ENCODE measurements around the gene SDHB. TPM values are rescaled to one million over a fixed set of nuclear protein-coding genes. Genes with fewer than 3 reads are reported as not detected.

Gene SDHB
- total and polyA plus RNA-seq, 9 donors = 83.6 to 118 (median 93.5) TPM

DNA sequence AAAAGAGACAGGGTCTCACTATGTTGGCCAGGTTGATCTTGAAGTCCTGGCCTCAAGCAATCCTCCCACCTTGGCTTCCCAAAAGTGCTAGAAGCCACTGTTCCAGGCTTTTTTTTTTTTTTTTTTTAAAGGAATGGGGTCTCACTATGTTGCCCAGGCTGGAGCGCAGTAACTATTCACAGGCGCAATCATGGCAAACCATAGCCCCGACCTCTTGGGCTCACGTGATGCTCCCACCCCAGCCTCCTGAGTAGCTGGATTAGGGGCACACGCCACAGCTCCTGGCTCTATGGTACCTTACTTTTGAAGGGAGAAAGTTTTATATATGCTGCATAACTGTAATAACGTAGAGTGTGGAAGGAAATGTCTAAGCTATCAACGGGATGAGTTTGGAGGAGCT is 36.4 kb downstream of the SDHB start:
- Histone ChIP-seq H3K27me3 (ENCODE audit: control insufficient read depth, insufficient read depth, low read length) (no peaks in the 10 kb centered on the region), H3K9me3 (replicated peaks; ENCODE audit: control insufficient read depth, low read depth, low read length) (no peaks in the 10 kb centered on the region), H3K4me1 (ENCODE audit: control insufficient read depth, insufficient read depth, low read length) (peaks cover 6% of the 10 kb centered on the region), H3K4me3 (ENCODE audit: low read length) (no peak overlapping the region), H3K27ac (ENCODE audit: low read length) (no peak overlapping the region), H3K36me3 (ENCODE audit: control insufficient read depth, insufficient read depth, low read length) (peaks cover 43% of the 10 kb centered on the region)
- DNase-seq = no peak
- no CpG with 5 or more reads among the region's 7 CpGs for WGBS (ENCODE audit: insufficient coverage)

DNA sequence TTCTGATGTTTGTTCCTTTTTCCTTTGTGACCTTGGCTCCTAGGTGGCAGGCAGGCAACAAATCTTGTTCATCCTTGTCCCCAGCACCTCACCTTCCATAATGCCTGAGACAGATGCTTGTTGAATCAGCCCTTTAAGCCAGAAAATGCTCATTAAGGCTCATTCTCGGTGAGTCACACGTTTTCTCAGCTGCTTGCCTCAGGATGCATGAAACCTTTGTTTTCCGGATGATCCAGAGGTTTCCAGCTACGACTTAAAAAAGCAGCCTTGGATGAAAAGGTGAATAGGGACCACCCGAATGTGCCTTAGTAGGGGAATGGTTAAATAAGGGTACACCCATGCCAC is 37.5 kb downstream of the SDHB start:
- no peak for DNase-seq
- Histone ChIP-seq H3K27me3 (ENCODE audit: control insufficient read depth, insufficient read depth, low read length) (no peaks in the 10 kb centered on the region), H3K27ac (ENCODE audit: low read length) (no peak overlapping the region), H3K9me3 (replicated peaks; ENCODE audit: control insufficient read depth, low read depth, low read length) (no peaks in the 10 kb centered on the region), H3K4me1 (ENCODE audit: control insufficient read depth, insufficient read depth, low read length) (peaks cover 11% of the 10 kb centered on the region), H3K36me3 (ENCODE audit: control insufficient read depth, insufficient read depth, low read length) (peaks cover 34% of the 10 kb centered on the region), H3K4me3 (ENCODE audit: low read length) (no peak overlapping the region)
- 52% methylated on average over 3 of the region's 5 CpGs for WGBS (ENCODE audit: insufficient coverage)

DNA sequence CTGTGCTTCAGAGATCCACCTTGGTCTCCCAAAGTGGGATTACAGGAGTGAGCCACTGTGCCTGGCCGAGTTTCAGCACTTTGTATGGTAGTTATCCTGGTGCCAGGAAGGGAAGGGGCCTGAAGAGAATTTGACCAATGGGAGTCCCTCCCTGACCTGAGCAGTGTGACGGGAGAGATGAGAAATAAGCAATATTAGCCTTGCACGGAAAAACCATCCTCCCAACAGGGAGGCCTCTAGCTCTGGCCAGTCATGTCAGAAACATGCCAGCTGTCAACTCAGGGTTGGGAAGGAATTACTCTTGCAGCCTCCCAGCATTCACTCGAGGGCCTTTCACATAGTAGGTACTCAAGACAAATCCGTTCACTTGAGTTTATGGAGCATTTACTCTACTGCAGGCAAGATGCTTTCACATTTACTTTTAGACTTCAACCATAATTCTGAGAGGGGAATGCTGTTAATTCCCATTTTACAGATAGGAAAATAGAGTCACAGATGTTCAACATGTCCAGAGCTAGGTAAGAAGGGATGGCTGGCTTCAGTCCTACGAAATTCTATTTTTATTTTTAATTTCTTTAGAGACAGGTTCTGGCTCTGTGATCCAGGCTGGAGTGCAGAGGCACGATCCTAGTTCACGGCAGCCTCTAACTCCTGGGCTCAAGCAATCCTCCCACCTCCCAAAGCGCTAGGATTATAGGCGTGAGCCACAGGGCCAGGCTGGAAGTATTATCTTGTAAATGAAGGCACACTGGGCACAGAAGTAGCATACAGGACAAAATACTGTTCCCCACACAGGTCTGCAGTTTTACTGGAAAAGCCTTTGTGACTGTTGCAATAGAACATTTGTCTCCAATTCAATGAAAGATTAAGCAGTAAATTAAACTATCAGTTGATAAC is 38.9 kb downstream of the SDHB start:
- Histone ChIP-seq H3K36me3 (ENCODE audit: control insufficient read depth, insufficient read depth, low read length) (peaks cover 20% of the 10 kb centered on the region), H3K4me3 (ENCODE audit: low read length) (no peak overlapping the region), H3K27me3 (ENCODE audit: control insufficient read depth, insufficient read depth, low read length) (no peaks in the 10 kb centered on the region), H3K9me3 (replicated peaks; ENCODE audit: control insufficient read depth, low read depth, low read length) (no peaks in the 10 kb centered on the region), H3K27ac (ENCODE audit: low read length) (no peak overlapping the region), H3K4me1 (ENCODE audit: control insufficient read depth, insufficient read depth, low read length) (peaks cover 20% of the 10 kb centered on the region)
- DNase-seq = no peak
- WGBS (ENCODE audit: insufficient coverage) = 25% methylated on average over 2 of the region's 10 CpGs

DNA sequence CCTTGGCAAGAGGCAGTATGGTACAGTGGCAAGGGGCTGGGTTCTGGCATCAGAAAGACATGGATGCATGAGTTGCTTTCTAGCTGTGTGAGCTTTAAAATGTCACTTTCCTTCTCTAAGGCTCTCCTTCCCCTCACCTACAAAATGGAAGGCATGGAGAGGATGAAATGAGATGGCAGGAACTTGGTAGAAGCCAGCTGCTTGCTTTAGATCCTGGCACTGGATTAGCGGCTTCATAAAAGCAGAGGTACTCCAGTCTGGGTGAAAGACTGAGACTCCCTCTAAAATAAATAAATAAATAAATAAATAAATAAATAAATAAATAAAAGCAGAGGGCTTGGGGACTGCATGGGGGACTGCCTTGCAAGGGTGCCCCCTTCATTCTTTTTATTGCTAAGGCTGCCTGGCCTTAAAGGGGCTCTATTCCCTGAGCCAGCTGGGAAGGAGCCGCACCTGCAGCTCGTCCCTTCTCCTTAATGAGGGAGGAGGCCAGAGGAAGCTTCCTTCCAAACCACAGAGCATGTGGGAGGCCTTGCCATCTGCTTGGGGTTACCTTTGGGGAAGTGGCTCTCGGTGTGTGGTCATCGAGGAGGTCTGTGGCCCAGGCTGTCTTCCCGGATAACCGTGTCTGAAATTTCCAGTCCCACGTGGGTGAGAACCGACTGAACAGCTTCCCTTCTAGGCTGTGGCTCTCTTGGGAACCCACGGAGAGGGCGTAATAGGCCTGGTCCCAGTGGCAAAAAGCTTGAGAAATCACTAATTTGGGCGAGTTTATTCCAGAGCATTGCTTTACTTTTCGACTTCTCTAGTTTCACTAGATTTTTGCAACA is 40.1 kb downstream of the SDHB start:
- Histone ChIP-seq H3K4me1 (ENCODE audit: control insufficient read depth, insufficient read depth, low read length) (peaks cover 27% of the 10 kb centered on the region), H3K27ac (ENCODE audit: low read length) (no peak overlapping the region)
- WGBS (ENCODE audit: insufficient coverage) = 29% methylated on average over 9 of the region's 13 CpGs

DNA sequence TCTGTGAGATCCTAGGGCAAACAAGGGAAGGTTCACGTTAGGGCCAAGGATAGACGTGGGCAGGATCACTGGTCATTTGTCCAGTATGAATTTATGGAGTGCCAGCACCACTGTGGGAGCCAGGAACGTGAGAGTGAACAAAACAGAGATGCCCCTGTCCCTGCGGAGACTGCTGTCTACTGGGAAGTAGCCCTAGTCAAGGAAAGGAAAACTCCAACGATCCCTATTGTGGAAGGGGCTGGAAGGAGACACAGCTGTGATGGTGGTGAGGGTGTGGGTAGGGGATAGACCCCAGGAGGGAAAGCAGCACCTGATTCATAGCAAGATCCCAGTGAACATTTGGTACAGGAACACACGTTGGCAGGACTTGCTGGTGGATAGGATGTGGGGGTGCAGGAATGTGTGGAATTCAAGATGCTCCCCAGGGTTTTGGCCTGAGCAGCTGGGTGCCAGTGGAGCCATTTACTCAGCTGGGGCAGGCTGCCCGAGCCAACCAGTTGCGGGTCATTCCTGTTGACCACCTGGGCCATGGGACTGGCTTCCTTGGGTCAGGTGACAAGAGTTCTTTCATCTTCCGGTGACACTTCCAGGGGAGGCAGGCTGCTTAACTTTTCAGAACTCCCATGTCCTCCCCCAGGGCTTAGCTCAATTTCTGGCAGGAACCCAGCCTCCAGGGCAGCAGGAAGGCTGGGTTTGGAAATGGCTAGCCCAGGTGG is 40.9 kb downstream of the SDHB start:
- WGBS (ENCODE audit: insufficient coverage) = 64% methylated on average over 8 of the region's 9 CpGs
- Histone ChIP-seq H3K9me3 (replicated peaks; ENCODE audit: control insufficient read depth, low read depth, low read length) (no peaks in the 10 kb centered on the region), H3K4me3 (ENCODE audit: low read length) (no peak overlapping the region), H3K27ac (ENCODE audit: low read length) (no peak overlapping the region), H3K27me3 (ENCODE audit: control insufficient read depth, insufficient read depth, low read length) (no peaks in the 10 kb centered on the region), H3K36me3 (ENCODE audit: control insufficient read depth, insufficient read depth, low read length) (peaks cover 5% of the 10 kb centered on the region), H3K4me1 (ENCODE audit: control insufficient read depth, insufficient read depth, low read length) (peaks cover 27% of the 10 kb centered on the region)
- no peak for DNase-seq

More for the DNA sequence above, 40.1 kb downstream of the SDHB start:
- Histone ChIP-seq H3K36me3 (ENCODE audit: control insufficient read depth, insufficient read depth, low read length) (peaks cover 11% of the 10 kb centered on the region), H3K27me3 (ENCODE audit: control insufficient read depth, insufficient read depth, low read length) (no peaks in the 10 kb centered on the region), H3K4me3 (ENCODE audit: low read length) (no peak overlapping the region), H3K9me3 (replicated peaks; ENCODE audit: control insufficient read depth, low read depth, low read length) (no peaks in the 10 kb centered on the region)
- DNase-seq = peak; percentile 35

DNA sequence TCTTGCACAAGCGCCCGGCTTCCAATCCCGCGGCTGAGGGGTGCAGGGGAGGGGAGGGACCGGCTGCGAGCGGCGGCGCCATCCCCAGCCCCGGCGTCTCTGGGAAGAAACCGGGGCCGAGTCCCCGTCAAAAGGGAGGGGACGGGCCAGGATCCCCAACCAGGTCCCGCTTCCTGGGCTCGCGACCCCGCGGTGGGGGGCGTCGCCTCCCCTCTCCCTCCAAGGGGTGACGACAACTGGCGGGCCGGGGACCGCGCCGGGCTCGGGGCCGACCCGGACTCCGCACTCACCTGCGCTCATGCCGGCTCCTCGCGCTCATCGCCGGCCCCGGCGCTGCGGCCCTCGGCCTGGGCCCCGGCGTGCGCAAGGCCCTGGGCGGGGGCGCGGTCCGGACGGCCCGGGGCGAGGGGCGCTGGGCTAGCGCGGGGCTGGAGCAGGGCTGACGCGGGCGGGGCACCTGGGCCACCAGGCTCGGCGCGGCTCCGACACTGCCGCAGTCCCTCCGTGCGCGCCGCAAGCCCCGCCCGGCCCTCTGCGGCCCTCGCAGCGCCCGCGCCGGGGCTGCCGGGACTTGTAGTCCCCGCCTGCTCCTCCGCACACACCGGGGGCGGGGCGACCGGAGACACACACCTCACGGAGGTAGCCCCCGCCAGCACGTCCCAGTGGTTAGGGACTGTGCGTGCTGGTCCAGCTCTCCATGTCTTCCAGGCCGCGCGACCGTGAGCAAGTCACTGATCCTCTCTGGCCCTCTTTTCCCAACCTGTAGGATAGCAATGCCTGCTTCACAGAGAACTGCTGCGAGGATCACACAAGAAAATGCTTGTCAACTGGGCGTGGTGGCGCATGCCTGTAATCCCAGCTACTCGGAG is 42.2 kb downstream of the SDHB start, which contains the start of gene ATP13A2:
TSS of gene ATP13A2 (minus strand) at position 490 of the 869 bp plus-strand sequence. CDS start at position 300, 190 bp downstream.
- no peaks in the 10 kb centered on the region for H3K27me3 ChIP-seq (ENCODE audit: control insufficient read depth, insufficient read depth, low read length)
- H3K36me3 ChIP-seq (ENCODE audit: control insufficient read depth, insufficient read depth, low read length) = no peaks in the 10 kb centered on the region
- WGBS (ENCODE audit: insufficient coverage) = under 1% methylated on average over 94 of the region's 94 CpGs
- no peaks in the 10 kb centered on the region for H3K9me3 ChIP-seq (replicated peaks; ENCODE audit: control insufficient read depth, low read depth, low read length)
- H3K4me3 ChIP-seq (ENCODE audit: low read length) = peak within 1 kb of the TSS; percentile 72
- DNase-seq = peak; percentile 87
- H3K4me1 ChIP-seq (ENCODE audit: control insufficient read depth, insufficient read depth, low read length) = peaks cover 27% of the 10 kb centered on the region
- no peak within 1 kb of the TSS for H3K27ac ChIP-seq (ENCODE audit: low read length)

DNA sequence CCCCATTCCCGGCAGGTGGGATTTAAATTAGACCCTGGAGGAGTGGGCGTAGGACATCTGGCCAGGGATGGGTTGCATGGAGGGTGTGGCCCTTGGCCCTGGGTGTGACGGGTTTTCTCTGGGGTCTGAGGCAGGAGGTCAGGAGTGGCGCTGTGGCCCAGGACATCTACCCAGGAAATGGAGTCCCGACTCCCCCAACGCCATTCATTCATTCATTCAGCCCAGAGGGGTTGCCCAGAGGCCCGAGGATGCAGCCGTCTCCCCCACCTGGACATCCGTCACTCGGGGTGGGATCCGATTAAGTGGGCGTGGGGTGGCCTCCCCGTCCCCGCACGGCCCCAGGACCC is 42.8 kb downstream of the SDHB start:
- Histone ChIP-seq H3K27ac (ENCODE audit: low read length) (no peak overlapping the region), H3K4me1 (ENCODE audit: control insufficient read depth, insufficient read depth, low read length) (peaks cover 27% of the 10 kb centered on the region)
- 0% methylated on average over 9 of the region's 15 CpGs for WGBS (ENCODE audit: insufficient coverage)

DNA sequence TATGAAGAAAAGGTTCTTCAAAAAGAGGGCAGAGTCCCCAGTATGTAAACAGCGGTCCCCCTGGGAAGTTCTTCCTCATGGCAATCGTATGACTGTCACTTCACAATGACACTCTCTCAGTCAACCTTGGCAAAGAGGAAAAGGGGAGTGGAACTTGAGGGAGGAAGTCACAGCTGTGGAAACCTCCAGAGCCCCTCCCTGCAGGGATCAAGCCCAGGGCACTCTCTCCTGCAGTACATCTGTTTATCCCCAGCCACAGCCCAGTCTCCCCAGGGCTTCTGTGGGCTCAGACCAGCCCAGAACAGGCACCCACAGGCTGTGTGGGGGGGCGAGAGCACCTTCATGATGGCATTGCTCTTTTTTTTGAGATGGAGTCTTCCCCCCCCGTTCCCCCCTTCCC is 44.1 kb downstream of the SDHB start:
- Histone ChIP-seq H3K4me3 (ENCODE audit: low read length) (no peak overlapping the region), H3K9me3 (replicated peaks; ENCODE audit: control insufficient read depth, low read depth, low read length) (no peaks in the 10 kb centered on the region), H3K36me3 (ENCODE audit: control insufficient read depth, insufficient read depth, low read length) (peaks cover 10% of the 10 kb centered on the region), H3K4me1 (ENCODE audit: control insufficient read depth, insufficient read depth, low read length) (peaks cover 27% of the 10 kb centered on the region), H3K27ac (ENCODE audit: low read length) (no peak overlapping the region), H3K27me3 (ENCODE audit: control insufficient read depth, insufficient read depth, low read length) (no peaks in the 10 kb centered on the region)
- no CpG with 5 or more reads among the region's 4 CpGs for WGBS (ENCODE audit: insufficient coverage)
- peak; percentile 46 for DNase-seq

More for the DNA sequence above, 42.8 kb downstream of the SDHB start:
- Histone ChIP-seq H3K36me3 (ENCODE audit: control insufficient read depth, insufficient read depth, low read length) (no peaks in the 10 kb centered on the region), H3K27me3 (ENCODE audit: control insufficient read depth, insufficient read depth, low read length) (no peaks in the 10 kb centered on the region), H3K4me3 (ENCODE audit: low read length) (peak overlapping the region; percentile 72), H3K9me3 (replicated peaks; ENCODE audit: control insufficient read depth, low read depth, low read length) (no peaks in the 10 kb centered on the region)
- no peak for DNase-seq

DNA sequence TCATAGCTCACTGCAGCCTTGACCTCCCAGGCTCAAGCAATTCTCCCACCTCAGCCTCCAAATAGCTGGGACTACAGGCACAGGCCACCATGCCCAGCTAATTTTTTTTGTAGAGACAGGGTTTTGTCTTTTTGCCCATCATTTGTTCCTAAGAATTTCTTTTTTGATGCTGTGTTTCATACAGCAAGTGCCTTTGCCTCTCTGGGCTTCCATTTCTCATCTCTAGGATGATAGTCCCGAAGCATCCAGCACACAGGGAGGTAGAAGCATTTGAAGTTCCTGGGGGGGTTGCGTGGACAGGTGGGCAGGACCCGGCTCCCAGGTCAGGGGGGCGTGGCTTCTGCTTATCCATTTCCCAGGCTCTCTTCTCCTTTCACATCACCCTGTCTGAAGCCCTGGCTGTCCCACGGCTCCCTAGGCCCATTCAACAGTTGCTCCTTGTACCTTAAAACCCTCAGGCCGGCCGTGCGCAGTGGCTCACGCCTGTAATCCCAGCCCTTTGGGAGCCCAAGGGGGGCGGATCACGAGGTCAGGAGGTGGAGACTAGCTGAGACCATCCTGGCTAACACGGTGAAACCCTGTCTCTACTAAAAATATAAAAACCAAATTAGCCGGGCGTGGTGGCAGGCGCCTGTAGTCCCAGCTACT is 45.5 kb downstream of the SDHB start:
- H3K4me3 ChIP-seq (ENCODE audit: low read length) = no peak overlapping the region
- peaks cover 27% of the 10 kb centered on the region for H3K4me1 ChIP-seq (ENCODE audit: control insufficient read depth, insufficient read depth, low read length)
- WGBS (ENCODE audit: insufficient coverage) = 84% methylated on average over 5 of the region's 15 CpGs
- no peaks in the 10 kb centered on the region for H3K9me3 ChIP-seq (replicated peaks; ENCODE audit: control insufficient read depth, low read depth, low read length)
- H3K36me3 ChIP-seq (ENCODE audit: control insufficient read depth, insufficient read depth, low read length) = peaks cover 19% of the 10 kb centered on the region
- DNase-seq = no peak
- H3K27me3 ChIP-seq (ENCODE audit: control insufficient read depth, insufficient read depth, low read length) = no peaks in the 10 kb centered on the region
- no peak overlapping the region for H3K27ac ChIP-seq (ENCODE audit: low read length)

Data from muscle of leg (tissue), 11 donors.